CD14-positive monocyte (primary cell): ENCODE results near the gene KIAA1191. TPM values are rescaled to one million over a fixed set of nuclear protein-coding genes. Genes with fewer than 3 reads are reported as not detected.

Source experiments
- DNase-seq, 3 donors: peaks; one replicate each; pipeline ENCODE4 v3.0.0-alpha.2; 2011 to 2022
- H2AFZ ChIP-seq: 2 replicates; pipeline ENCODE4 v1.6.0; 2012; ENCODE audit warnings: mild to moderate bottlenecking, low read depth, low read length, inconsistent platforms; ENCODE audit not compliant: insufficient read depth, poor library complexity, severe bottlenecking
- H3K27ac ChIP-seq, 2 donors: 1 replicate in 1 of 2; 2 replicates in 1 of 2; pipeline ENCODE4 v1.5.1; 2012 to 2013; ENCODE audit warnings: low read length in 2 of 2, control low read depth in 1 of 2, inconsistent platforms in 1 of 2, low read depth in 1 of 2, mild to moderate bottlenecking in 1 of 2
- H3K27me3 ChIP-seq, 2 donors: one replicate each; pipeline versions ENCODE4 v1.6.0 to v1.6.1; 2011 to 2013; ENCODE audit warnings: low read length in 2 of 2; ENCODE audit not compliant: control insufficient read depth in 2 of 2, insufficient read depth in 2 of 2
- H3K36me3 ChIP-seq, 2 donors: replicated peaks in 1 of 2; 1 replicate in 1 of 2; 2 replicates in 1 of 2; pipeline versions ENCODE4 v1.5.1 to v1.6.1; 2012 to 2013; ENCODE audit warnings: low read length in 2 of 2, control low read depth in 1 of 2, inconsistent platforms in 1 of 2, mild to moderate bottlenecking in 1 of 2; ENCODE audit not compliant: insufficient read depth in 2 of 2, control insufficient read depth in 1 of 2
- H3K4me1 ChIP-seq, 2 donors: 1 replicate in 1 of 2; 2 replicates in 1 of 2; pipeline versions ENCODE4 v1.5.1 to v1.6.1; 2012 to 2013; ENCODE audit warnings: low read length in 2 of 2, control low read depth in 1 of 2, inconsistent platforms in 1 of 2, mild to moderate bottlenecking in 1 of 2, moderate library complexity in 1 of 2; ENCODE audit not compliant: insufficient read depth in 2 of 2, control insufficient read depth in 1 of 2
- H3K4me2 ChIP-seq: replicated peaks from 2 replicates; pipeline ENCODE3; 2012; ENCODE audit warnings: low read length, moderate library complexity, mild to moderate bottlenecking; ENCODE audit not compliant: poor library complexity, severe bottlenecking; ENCODE audit errors: extremely low read depth
- H3K4me3 ChIP-seq, 3 experiments: fragments of 200-600 bp in 1 of 3; sonication (generic) in 1 of 3; replicated peaks in 1 of 3; 1 replicate in 2 of 3; 2 replicates in 1 of 3; pipeline ENCODE4 v1.5.1; 2011 to 2013; ENCODE audit warnings: low read length in 3 of 3, mild to moderate bottlenecking in 3 of 3, control low read depth in 2 of 3, low read depth in 2 of 3, inconsistent platforms in 1 of 3, moderate library complexity in 1 of 3
- H3K79me2 ChIP-seq: 2 replicates; pipeline ENCODE4 v1.6.0; 2012; ENCODE audit warnings: mild to moderate bottlenecking, control low read depth, inconsistent platforms, low read length, moderate library complexity; ENCODE audit not compliant: insufficient read depth
- H3K9ac ChIP-seq: 2 replicates; pipeline ENCODE4 v1.6.0; 2017; ENCODE audit warnings: low read length, mild to moderate bottlenecking; ENCODE audit not compliant: insufficient read depth, poor library complexity, severe bottlenecking
- H3K9me3 ChIP-seq, 2 donors: replicated peaks in 1 of 2; 1 replicate in 1 of 2; 2 replicates in 1 of 2; pipeline versions ENCODE4 v1.5.1 to v1.6.1; 2012 to 2013; ENCODE audit warnings: low read length in 2 of 2, control low read depth in 1 of 2; ENCODE audit not compliant: control insufficient read depth in 1 of 2, insufficient read depth in 1 of 2
- H4K20me1 ChIP-seq: 2 replicates; pipeline ENCODE4 v1.6.0; 2012; ENCODE audit warnings: mild to moderate bottlenecking, low read length, control low read depth, moderate library complexity; ENCODE audit not compliant: insufficient read depth
- H3K27ac Mint-ChIP-seq, 7 donors: one replicate each; pipeline ENCODE4 v1.8.0; 2020; ENCODE audit warnings: mild to moderate bottlenecking in 7 of 7, mixed read lengths in 7 of 7, moderate library complexity in 6 of 7, inconsistent platforms in 2 of 7
- H3K27me3 Mint-ChIP-seq, 3 donors: one replicate each; pipeline ENCODE4 v1.8.0; 2021 to 2022; ENCODE audit warnings: low read depth in 3 of 3, mild to moderate bottlenecking in 3 of 3, mixed read lengths in 3 of 3, moderate library complexity in 3 of 3, inconsistent platforms in 1 of 3
- H3K36me3 Mint-ChIP-seq, 2 donors: one replicate each; pipeline ENCODE4 v1.8.0; 2020; ENCODE audit warnings: mixed read lengths in 2 of 2, inconsistent platforms in 1 of 2, mild to moderate bottlenecking in 1 of 2
- H3K4me1 Mint-ChIP-seq: one replicate; pipeline ENCODE4 v1.8.0; 2020; ENCODE audit warnings: mild to moderate bottlenecking, mixed read lengths
- H3K4me3 Mint-ChIP-seq, 2 donors: one replicate each; pipeline ENCODE4 v1.8.0; 2020; ENCODE audit warnings: mild to moderate bottlenecking in 2 of 2, mixed read lengths in 2 of 2, moderate library complexity in 1 of 2
- H3K9me3 Mint-ChIP-seq, 7 donors: one replicate each; pipeline ENCODE4 v1.8.0; 2020 to 2022; ENCODE audit warnings: mixed read lengths in 7 of 7, mild to moderate bottlenecking in 6 of 7, moderate library complexity in 6 of 7, inconsistent platforms in 2 of 7
- WGBS: methylation state at CpG from one replicate; pipeline ENCODE4 v1.1.5; 2013; ENCODE audit warnings: missing lambda C conversion rate; ENCODE audit not compliant: insufficient coverage; 5-methylcytosine and 5-hydroxymethylcytosine counted together
- intact Hi-C, 2 donors: fragments of 100-400 bp; cut with micrococcal nuclease; formaldehyde crosslinking; loops; one replicate each; pipeline versions ENCODE4 v1.15.0 to v1.15.1; 2023
- polyA plus RNA-seq, 3 donors: library from polyadenylated mRNA; depleted of rRNA in 1 of 3; unstranded in 2 of 3; stranded (reverse) in 1 of 3; fragments of 300-500 nt in 2 of 3; fragments of >200 nt in 1 of 3; fragmentation: Illumina TruSeq in 2 of 3; gene quantifications; 1 replicate in 2 of 3; 2 replicates in 1 of 3; pipeline ENCODE4 v1.2.3, GENCODE V29; 2012 to 2021
- TF ChIP-seq, protein P1 (sequence below): fragments of 200-600 bp; IDR thresholded peaks from one replicate; pipeline ENCODE4 v1.8.0; 2022; ENCODE audit warnings: antibody characterized with exemption, mild to moderate bottlenecking

KIAA1191 gene
- polyA plus RNA-seq, 3 donors, result 32.3 to 36.4 (median 32.5) TPM

DNA sequence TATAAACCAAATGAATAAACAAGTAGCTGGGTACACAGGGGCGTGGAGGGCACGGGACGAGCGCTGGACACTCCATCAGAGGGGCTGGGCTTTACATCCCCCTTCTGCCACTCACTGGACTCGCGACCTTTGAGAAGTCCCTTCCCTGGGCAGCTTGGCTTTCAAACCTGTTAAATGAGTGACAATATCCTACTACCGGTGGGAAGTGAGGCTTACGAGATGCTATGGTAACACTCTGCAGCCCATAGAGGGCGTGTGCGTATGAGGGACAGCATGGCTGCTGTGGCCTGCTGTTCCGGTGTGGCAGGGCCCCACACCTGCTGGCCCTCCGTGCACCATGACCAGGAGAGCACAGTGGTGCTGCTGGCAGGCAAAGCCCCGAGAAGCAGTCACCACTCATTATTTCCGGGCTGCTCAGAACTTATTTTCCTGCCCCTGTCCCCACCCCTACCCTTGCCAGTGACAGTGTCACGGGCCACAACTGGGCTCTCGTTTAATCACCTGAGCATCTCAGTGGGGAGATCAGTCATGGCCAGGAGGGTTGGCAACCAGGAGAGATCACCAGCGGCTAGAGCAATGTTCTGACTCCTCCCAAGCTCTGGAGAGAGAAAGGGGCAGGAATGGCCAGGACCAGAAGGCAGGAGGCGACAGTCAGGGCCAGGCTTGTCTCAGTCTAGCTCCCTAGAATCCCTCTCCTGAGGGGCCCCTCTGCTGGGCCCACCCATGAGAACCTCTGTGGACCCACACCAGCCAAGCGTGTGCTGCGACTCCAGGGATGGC, 44.3 kb upstream of the KIAA1191 start:
- no peak overlapping the region for H3K4me3 Mint-ChIP-seq
- no peaks in the 10 kb centered on the region for H3K27me3 Mint-ChIP-seq
- H3K79me2 ChIP-seq, result no peaks in the 10 kb centered on the region
- no peak overlapping the region for H3K9ac ChIP-seq
- no peaks in the 10 kb centered on the region for H3K27me3 ChIP-seq
- intact Hi-C loops, result no loop called here
- no peak overlapping the region for H3K4me2 ChIP-seq
- H3K27ac ChIP-seq, result no peak overlapping the region
- WGBS, result 95% methylated on average over 13 of the region's 20 CpGs
- H3K36me3 Mint-ChIP-seq, result peaks cover 69 to 82% of the 10 kb centered on the region in 2 donors
- H3K9me3 Mint-ChIP-seq, result peaks cover 0 to 2% (median 0%) of the 10 kb centered on the region in 7 donors
- no peak overlapping the region for H3K4me3 ChIP-seq
- H3K4me1 ChIP-seq, result no peaks in the 10 kb centered on the region
- TF ChIP-seq, protein P1, sequence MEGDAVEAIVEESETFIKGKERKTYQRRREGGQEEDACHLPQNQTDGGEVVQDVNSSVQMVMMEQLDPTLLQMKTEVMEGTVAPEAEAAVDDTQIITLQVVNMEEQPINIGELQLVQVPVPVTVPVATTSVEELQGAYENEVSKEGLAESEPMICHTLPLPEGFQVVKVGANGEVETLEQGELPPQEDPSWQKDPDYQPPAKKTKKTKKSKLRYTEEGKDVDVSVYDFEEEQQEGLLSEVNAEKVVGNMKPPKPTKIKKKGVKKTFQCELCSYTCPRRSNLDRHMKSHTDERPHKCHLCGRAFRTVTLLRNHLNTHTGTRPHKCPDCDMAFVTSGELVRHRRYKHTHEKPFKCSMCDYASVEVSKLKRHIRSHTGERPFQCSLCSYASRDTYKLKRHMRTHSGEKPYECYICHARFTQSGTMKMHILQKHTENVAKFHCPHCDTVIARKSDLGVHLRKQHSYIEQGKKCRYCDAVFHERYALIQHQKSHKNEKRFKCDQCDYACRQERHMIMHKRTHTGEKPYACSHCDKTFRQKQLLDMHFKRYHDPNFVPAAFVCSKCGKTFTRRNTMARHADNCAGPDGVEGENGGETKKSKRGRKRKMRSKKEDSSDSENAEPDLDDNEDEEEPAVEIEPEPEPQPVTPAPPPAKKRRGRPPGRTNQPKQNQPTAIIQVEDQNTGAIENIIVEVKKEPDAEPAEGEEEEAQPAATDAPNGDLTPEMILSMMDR, result no peak
- H3K4me1 Mint-ChIP-seq, result peaks cover under 1% of the 10 kb centered on the region
- H3K27ac Mint-ChIP-seq, result no peak overlapping the region
- peaks cover 6% of the 10 kb centered on the region for H4K20me1 ChIP-seq
- H2AFZ ChIP-seq, result no peak overlapping the region
- peaks cover 43 to 69% of the 10 kb centered on the region in 2 donors for H3K36me3 ChIP-seq
- H3K9me3 ChIP-seq, result no peaks in the 10 kb centered on the region
- no peak for DNase-seq

DNA sequence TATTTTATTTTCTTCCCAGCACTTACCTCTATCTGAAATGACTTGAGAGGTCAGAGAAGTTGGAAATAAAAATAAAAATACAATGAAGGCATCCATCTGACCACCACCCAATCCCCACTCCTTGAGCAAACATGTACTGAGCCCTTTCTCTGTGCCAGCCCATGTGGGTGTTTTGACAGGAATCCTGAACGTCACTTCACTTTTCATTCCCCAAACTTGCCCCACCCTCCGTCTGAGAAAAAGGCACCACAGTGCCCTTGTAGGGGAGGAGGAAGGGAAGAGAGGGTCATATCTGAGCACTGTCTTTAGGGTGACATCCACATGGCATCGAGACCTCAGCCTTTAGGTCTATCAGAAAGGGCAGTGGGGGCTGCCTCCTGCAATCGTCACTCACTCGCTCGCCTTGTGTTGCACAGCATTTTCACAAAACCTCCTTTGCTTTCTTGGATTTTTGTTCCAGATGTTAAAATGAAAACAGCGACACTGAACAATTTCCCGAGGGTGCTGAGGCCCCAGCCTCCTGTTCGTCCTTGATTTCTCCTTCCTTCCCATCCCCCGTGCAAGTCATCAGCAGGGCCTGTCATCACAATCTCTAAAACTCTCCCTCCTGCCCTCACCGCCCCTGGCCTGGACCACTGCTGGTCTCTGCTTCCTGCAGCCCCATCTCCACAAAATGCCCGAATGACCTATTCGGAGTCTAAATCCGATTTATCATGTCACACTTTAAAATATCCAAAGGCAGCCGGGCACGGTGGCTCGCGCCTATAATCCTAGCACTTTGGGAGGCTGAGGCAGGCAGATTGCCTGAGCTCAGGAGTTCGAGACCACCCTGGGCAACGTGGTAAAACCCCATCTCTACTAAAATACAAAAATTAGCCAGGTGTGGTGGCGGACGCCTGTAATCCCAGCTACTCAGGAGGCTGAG, 40.0 kb upstream of the KIAA1191 start:
- TF ChIP-seq, protein P1, result no peak
- Histone ChIP-seq H3K4me2 (no peak overlapping the region), H4K20me1 (no peaks in the 10 kb centered on the region), H3K36me3 (peaks cover 22 to 51% of the 10 kb centered on the region in 2 donors), H3K27ac (no peak overlapping the region), H2AFZ (no peak overlapping the region), H3K79me2 (no peaks in the 10 kb centered on the region), H3K4me3 (no peak overlapping the region), H3K9ac (no peak overlapping the region), H3K27me3 (no peaks in the 10 kb centered on the region), H3K4me1 (no peaks in the 10 kb centered on the region), H3K9me3 (no peaks in the 10 kb centered on the region)
- H3K9me3 Mint-ChIP-seq, result no peaks in the 10 kb centered on the region
- no peaks in the 10 kb centered on the region for H3K4me1 Mint-ChIP-seq
- intact Hi-C loops, result no loop called here
- no peak overlapping the region for H3K4me3 Mint-ChIP-seq
- peak overlapping the region in 2 of 7 donors; percentile 57 to 68 for H3K27ac Mint-ChIP-seq
- peaks cover 0 to 4% (median 1%) of the 10 kb centered on the region in 3 donors for H3K27me3 Mint-ChIP-seq
- 96% methylated on average over 18 of the region's 22 CpGs for WGBS
- DNase-seq, result no peak
- peaks cover 51 to 75% of the 10 kb centered on the region in 2 donors for H3K36me3 Mint-ChIP-seq
